Skeletal muscle satellite cell (primary cell): Measurements from ENCODE around the gene SLC25A43.
"Not testable (repeated sequence)": the region's sequence is repeated elsewhere in the genome, so short reads cannot be mapped to it uniquely, and the experiment has no call there.

Experiments used
- H3K27me3 ChIP-seq: 2 replicates; pipeline ENCODE4 v1.7.0; 2013; ENCODE audit warnings: low read length; ENCODE audit not compliant: control insufficient read depth, insufficient read depth
- H3K36me3 ChIP-seq: 2 replicates; pipeline ENCODE4 v1.7.0; 2013; ENCODE audit warnings: mild to moderate bottlenecking, control low read depth, low read length; ENCODE audit not compliant: insufficient read depth
- H3K4me1 ChIP-seq: 2 replicates; pipeline ENCODE4 v1.7.0; 2013; ENCODE audit warnings: low read length; ENCODE audit not compliant: control insufficient read depth, insufficient read depth
- H3K4me2 ChIP-seq: 2 replicates; pipeline ENCODE4 v1.7.0; 2013; ENCODE audit warnings: mild to moderate bottlenecking, low read length
- H3K4me3 ChIP-seq: 2 replicates; pipeline ENCODE4 v1.7.0; 2013; ENCODE audit warnings: low read length
- H3K9ac ChIP-seq: 2 replicates; pipeline ENCODE4 v1.7.0; 2013; ENCODE audit warnings: mild to moderate bottlenecking, low read depth, low read length, moderate library complexity
- H3K9me3 ChIP-seq: replicated peaks from 2 replicates; pipeline ENCODE4 v1.7.0; 2013; ENCODE audit warnings: mild to moderate bottlenecking, control low read depth, low read length

The SLC25A43 gene

DNA sequence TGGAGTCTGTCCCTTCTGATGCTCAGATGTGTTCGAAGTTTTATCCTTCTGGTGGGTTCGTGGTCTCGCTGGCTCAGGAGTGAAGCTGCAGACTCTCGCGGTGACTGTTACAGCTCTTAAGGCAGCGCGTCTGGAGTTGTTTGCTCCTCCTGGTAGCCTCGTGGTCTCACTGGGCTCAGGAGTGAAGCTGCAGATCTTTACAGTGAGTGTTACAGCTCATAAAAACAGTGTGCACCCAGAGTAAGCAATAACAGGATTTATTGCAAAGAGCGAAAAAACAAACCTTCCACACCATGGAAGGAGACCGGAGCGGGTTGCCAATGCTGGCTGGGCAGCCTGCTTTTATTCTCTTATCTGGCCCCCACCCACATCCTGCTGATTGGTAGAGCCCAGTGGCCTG lies 87.6 kb downstream of the SLC25A43 start:
- Histone ChIP-seq H3K36me3 (no peaks in the 10 kb centered on the region), H3K4me3 (no peak overlapping the region), H3K4me2 (no peak overlapping the region), H3K4me1 (no peaks in the 10 kb centered on the region), H3K9ac (no peak overlapping the region), H3K9me3 (no peaks in the 10 kb centered on the region), H3K27me3 (no peaks in the 10 kb centered on the region)

DNA sequence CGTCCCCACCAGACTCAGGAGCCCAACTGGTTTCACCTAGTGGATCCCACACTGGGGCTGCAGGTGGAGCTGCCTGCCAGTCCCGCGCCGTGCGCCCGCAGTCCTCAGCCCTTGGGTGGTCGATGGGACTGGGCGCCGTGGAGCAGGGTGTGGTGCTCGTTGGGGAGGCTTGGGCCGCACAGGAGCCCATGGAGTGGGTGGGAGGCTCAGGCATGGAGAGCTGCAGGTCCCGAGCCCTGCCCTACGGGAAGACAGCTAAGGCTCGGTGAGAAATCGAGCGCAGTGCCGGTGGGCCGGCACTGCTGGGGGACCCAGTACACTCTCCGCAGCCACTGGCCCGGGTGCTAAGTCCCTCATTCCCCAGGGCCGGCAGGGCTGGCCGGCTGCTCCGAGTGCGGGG lies 88.6 kb downstream of the SLC25A43 start:
- H3K4me2 ChIP-seq, H3K9ac ChIP-seq, H3K4me3 ChIP-seq, H3K36me3 ChIP-seq, H3K9me3 ChIP-seq, H3K27me3 ChIP-seq, H3K4me1 ChIP-seq: not testable (repeated sequence)

DNA sequence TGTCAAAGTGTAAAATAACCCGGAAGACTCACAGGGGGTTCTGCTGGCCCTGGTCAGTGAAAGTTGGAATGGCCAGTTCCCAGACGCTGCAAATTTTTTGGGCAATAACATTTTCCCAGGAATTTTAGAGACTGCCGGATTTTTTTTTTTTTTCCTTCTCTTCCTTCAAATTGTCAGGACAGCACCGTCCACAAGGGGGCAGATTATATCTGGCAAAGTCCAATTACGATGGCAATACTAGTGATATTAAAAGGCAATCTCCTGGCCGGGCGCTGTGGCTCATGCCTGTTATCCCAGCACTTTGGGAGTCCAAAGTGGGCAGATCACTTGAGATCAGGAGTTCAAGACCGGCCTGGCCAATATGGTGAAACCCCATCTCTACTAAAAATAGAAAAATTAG lies 89.6 kb downstream of the SLC25A43 start:
- no peaks in the 10 kb centered on the region for H3K9me3 ChIP-seq
- H3K36me3 ChIP-seq = no peaks in the 10 kb centered on the region
- no peak overlapping the region for H3K4me2 ChIP-seq
- H3K9ac ChIP-seq = no peak overlapping the region
- H3K4me3 ChIP-seq = no peak overlapping the region
- H3K27me3 ChIP-seq = no peaks in the 10 kb centered on the region
- H3K4me1 ChIP-seq = no peaks in the 10 kb centered on the region

DNA sequence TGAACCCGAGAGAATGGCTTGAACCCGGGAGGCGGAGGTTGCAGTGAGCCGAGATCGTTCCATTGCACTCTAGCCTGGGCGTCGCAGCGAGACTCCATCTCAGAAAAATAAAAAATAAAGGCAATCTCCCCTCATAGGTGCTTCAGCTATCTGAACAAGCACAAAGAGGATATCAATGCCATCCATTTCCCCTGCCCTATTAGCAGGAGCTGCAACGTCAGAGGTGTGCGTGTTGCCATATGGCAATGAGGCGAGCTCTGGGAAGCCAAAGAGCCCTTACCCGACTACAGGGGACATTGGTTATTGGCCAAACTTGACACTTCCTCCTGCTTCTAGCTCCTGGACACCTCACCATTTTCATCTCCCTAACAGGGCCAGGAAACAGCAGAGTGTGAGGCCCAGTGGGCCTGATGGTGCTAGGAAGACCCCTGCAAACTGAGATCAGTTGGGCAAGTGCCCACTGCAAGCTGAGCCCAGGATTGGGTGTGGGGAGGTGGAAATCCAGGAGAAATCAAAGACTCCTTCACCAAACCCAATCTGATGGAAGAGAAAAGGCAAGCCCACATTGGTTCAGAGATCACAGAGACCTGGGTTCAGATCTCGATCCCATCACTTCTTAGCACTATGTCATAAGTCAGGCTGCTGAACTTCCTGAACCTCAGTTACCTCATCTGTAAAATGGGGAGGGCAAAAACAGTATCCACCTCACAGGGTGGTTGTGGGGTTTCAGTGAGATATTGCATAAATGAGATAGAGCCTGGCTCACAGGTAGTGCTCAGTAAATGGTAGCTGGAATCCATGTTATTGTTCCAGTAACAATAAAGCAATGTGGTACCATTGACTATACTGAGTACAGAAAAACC lies 90.3 kb downstream of the SLC25A43 start:
- H3K9me3 ChIP-seq = no peaks in the 10 kb centered on the region
- H3K4me1 ChIP-seq = no peaks in the 10 kb centered on the region
- no peaks in the 10 kb centered on the region for H3K36me3 ChIP-seq
- H3K4me2 ChIP-seq = no peak overlapping the region
- no peaks in the 10 kb centered on the region for H3K27me3 ChIP-seq
- no peak overlapping the region for H3K9ac ChIP-seq
- no peak overlapping the region for H3K4me3 ChIP-seq

DNA sequence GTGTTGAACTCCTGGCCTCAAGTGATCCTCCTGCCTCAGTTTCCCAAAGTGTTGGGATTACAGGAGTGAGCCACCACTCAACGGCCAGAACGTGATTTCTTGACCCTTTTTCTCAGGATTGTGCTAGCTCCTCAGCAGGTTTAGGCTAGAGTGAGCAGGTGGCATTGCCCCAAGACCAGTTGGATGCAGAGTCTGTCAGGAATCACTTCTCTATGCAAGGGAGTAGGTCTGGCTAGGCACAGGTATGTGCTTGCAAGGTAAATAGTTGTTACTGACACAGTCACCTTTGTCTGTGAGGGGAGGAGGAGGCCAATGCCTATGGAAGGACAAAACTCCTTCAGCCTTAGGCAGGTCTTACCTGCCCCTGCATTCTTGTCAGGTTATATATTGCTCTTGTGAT lies 93.3 kb downstream of the SLC25A43 start:
- H3K9ac ChIP-seq = no peak overlapping the region
- H3K9me3 ChIP-seq = no peaks in the 10 kb centered on the region
- H3K4me3 ChIP-seq = no peak overlapping the region
- no peaks in the 10 kb centered on the region for H3K4me1 ChIP-seq
- no peak overlapping the region for H3K4me2 ChIP-seq
- no peaks in the 10 kb centered on the region for H3K27me3 ChIP-seq
- H3K36me3 ChIP-seq = no peaks in the 10 kb centered on the region

DNA sequence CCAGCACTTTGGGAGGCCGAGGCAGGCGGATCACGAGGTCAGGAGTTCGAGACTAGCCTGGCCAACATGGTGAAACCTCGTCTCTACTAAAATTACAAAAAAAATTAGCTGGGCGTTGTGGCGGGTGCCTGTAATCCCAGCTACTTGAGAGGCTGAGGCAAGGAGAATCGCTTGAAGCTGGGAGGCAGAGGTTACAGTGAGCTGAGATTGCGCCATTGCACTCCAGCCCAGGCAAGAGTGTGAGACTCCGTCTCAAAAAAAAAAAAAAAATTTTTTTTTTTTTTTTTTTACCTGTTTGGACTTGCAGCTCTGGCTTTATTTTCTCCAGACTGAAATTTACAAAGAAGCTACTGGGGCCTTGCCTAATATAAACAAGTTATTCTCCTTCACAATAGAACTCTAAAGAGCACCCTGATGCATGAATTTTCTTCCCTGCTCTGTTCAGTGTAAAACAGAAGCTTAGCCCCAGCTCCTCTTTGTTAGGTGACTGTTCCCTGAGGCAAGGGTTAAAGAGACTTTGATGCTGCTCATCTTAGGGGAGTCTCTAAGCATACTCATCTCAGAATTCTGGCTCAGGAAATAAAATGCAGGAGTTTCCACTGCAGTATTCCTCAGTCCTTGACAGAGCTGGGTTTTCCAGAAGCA lies 94.8 kb downstream of the SLC25A43 start:
- not testable (repeated sequence) for H3K9ac ChIP-seq

DNA sequence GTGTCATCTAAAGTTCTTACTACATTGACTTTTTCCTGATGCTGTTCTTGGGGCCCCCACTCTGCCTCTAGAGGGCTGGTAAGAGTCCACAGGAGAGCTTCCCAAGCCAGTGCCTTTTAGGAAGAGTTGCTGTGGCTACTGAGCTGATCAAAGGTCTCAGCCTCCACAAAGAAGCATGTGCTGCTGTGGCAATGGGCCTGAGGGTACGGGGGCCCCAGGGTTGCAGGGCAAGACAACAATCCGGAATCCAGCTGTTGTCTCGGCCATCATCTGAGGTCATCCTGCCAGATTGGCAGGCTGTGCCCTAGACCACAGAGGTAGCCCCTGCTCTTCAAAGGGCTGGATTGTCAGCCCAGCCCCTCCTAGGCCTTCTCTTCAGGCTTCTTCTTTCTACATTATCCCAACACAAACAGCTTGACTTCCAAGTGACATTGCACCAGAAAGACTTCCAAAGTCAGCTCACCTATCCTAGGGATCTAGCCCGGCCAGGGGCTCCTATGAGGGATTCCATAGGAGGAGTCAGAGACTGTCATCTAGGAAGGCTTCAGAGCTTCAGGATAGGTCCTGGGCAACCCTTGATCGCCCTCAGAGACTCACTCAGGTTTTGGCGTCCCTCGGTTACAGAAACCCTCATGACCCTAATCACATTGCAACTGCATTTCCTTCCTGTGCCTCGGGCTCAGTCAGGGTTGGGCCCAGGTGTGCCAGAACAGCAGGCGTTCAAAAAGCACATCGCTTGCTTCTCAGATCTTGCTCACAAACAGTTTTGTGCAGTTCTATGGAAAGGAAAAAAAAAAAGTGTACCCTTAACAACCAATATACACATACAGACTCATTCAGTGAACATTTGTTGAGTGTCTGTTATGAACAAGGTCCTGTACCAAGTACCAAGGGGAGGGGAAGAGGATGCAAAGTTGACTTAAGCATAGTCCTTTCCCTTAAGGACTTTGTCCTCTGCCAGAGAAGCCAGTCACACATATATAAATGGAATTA lies 96.9 kb downstream of the SLC25A43 start:
- Histone ChIP-seq H3K4me1 (no peaks in the 10 kb centered on the region), H3K9me3 (no peaks in the 10 kb centered on the region), H3K27me3 (no peaks in the 10 kb centered on the region), H3K9ac (no peak overlapping the region), H3K4me2 (no peak overlapping the region), H3K4me3 (no peak overlapping the region), H3K36me3 (no peaks in the 10 kb centered on the region)

More for the DNA sequence above, 94.8 kb downstream of the SLC25A43 start:
- not testable (repeated sequence) for H3K4me2 ChIP-seq, H3K9me3 ChIP-seq, H3K4me3 ChIP-seq, H3K27me3 ChIP-seq, H3K4me1 ChIP-seq, H3K36me3 ChIP-seq

DNA sequence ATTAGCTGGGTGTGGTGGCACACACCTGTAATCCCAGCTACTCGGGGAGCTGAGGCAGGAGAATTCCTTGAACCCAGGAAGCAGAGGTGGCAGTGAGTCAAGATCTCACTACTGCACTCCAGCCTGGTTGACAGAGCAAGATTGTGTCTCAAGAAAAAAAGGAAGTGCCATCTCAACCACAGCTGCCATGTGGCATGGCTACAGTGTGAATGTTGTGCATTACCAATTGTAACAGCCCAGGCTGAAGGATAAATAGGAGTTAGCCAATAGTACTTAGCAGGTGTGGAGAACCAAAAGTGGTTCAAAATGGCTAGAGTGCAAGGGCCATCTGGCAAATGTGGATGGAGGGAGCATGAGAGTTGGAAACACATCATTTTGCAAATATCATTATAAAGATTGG lies 98.0 kb downstream of the SLC25A43 start:
- H3K36me3 ChIP-seq = no peaks in the 10 kb centered on the region

DNA sequence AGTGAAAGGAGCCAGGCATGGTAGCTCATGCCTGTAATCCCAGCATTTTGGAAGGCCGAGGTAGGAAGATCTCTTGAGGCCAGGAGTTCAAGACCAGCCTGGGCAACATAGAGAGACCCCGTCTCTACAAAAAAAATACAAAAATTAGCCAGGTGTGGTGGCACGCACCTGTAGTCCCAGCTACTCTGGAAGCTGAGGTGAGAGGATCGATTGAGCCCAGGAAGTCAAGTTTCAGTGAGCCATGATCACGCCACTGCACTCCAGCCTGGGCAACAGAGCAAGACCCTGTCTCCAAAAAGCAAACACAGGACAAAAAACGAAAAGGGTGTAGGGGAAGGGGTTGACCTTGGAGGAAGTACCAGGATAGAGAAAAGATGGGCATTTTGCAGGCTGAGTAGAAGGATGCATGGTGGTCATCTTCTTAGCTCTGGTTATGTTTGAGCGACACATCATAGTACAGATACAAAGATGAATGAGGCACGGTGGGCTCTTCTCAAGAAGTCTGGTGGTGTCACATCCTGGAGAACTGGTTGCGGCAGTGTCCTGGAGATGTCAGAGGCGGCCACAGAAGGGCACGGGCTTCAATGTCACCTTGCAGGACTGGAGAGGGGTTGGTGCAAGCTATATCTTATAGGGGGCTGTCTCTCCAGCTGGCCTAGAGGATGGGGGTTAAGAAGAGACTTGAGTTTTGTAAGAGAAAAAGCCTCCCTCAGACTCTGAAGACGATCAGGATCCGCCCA lies 101.1 kb downstream of the SLC25A43 start:
- H3K9me3 ChIP-seq = no peaks in the 10 kb centered on the region
- H3K4me1 ChIP-seq = peaks cover 17% of the 10 kb centered on the region
- no peak overlapping the region for H3K9ac ChIP-seq
- H3K36me3 ChIP-seq = no peaks in the 10 kb centered on the region
- H3K4me3 ChIP-seq = no peak overlapping the region
- H3K4me2 ChIP-seq = no peak overlapping the region
- no peaks in the 10 kb centered on the region for H3K27me3 ChIP-seq

More for the DNA sequence above, 98.0 kb downstream of the SLC25A43 start:
- H3K4me1 ChIP-seq = peaks cover 2% of the 10 kb centered on the region
- H3K4me3 ChIP-seq = no peak overlapping the region
- no peaks in the 10 kb centered on the region for H3K27me3 ChIP-seq
- H3K9me3 ChIP-seq = no peaks in the 10 kb centered on the region
- no peak overlapping the region for H3K9ac ChIP-seq
- H3K4me2 ChIP-seq = no peak overlapping the region

DNA sequence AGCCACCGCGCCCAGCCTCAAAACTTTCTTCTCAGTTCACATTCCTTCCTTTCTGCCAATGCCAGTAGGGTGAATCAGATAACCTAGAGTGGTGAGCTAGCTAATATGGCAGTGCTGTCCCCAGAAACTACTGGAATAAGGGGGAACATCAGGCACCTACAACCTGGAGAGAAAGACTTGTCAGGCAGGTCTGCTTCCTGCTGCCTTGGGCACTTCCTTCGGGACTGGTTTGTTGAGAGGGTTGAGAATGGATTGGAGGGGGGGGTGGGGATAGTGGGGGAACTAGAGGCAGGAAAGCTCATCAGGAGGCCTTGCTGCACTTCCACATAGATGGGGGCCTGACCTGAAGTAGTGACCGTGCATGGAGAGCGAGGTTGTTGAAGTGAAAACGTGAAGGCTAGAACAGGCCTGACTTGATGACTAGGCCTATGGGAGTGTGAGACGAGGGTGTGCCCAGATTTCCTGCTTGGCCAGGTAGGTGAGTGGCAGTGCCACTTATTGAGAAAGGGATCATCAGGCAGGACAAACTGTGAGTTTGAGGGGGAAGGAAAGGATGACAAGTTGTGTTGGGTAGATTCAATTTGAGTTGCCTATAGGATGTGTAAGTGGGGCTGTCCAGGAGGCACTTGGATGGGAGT lies 102.5 kb downstream of the SLC25A43 start:
- no peaks in the 10 kb centered on the region for H3K9me3 ChIP-seq
- no peak overlapping the region for H3K9ac ChIP-seq
- H3K27me3 ChIP-seq = no peaks in the 10 kb centered on the region
- H3K4me3 ChIP-seq = no peak overlapping the region
- peaks cover 17% of the 10 kb centered on the region for H3K4me1 ChIP-seq
- H3K36me3 ChIP-seq = no peaks in the 10 kb centered on the region
- H3K4me2 ChIP-seq = no peak overlapping the region
